SK-N-SH treated with all-trans-retinoic acid at 6 μM for 48 hours (cell line): Measurements from ENCODE around the gene TMEFF2.

ENCODE experiments used
- ATAC-seq: fragments of 200-7000 bp; cut with Tn5 transposase; 3 replicates; pipeline ENCODE4 v1.9.1; 2020; ENCODE audit warnings: mild to moderate bottlenecking, moderate library complexity
- ARNTL ChIP-seq: fragments of 450-650 bp; formaldehyde crosslinking; IDR thresholded peaks from 2 replicates; pipeline ENCODE4 v1.5.0; 2020; ENCODE audit warnings: low read depth, mild to moderate bottlenecking, moderate library complexity, borderline replicate concordance
- BACH2 ChIP-seq: fragments of 250-450 bp; sonication (Bioruptor Pico); IDR thresholded peaks from 2 replicates; pipeline ENCODE4 v1.9.0; 2021; ENCODE audit warnings: mild to moderate bottlenecking, borderline replicate concordance
- CSDC2 ChIP-seq: fragments of 250-450 bp; sonication (Bioruptor Pico); IDR thresholded peaks from 2 replicates; pipeline ENCODE4 v1.5.0; 2020; ENCODE audit warnings: mild to moderate bottlenecking, moderate library complexity
- ESRRG ChIP-seq: fragments of 250-450 bp; sonication (Bioruptor Pico); IDR thresholded peaks from 2 replicates; pipeline ENCODE4 v1.6.1; 2021; ENCODE audit warnings: mild to moderate bottlenecking
- ISL1 ChIP-seq: fragments of 250-450 bp; sonication (Bioruptor Pico); IDR thresholded peaks from 2 replicates; pipeline ENCODE4 v2.1.2; 2022; ENCODE audit warnings: mild to moderate bottlenecking, moderate library complexity
- OSR1 ChIP-seq: fragments of 250-450 bp; sonication (Bioruptor Pico); IDR thresholded peaks from 2 replicates; pipeline ENCODE4 v1.8.0; 2022; ENCODE audit warnings: moderate library complexity, mild to moderate bottlenecking, inconsistent platforms
- PPARA ChIP-seq: fragments of 250-450 bp; sonication (Bioruptor Pico); IDR thresholded peaks from 2 replicates; pipeline ENCODE4 v1.5.0; 2020; ENCODE audit warnings: mild to moderate bottlenecking, borderline replicate concordance
- RARB ChIP-seq: fragments of 250-450 bp; sonication (Bioruptor Pico); IDR thresholded peaks from 2 replicates; pipeline ENCODE4 v1.8.0; 2021; ENCODE audit warnings: mild to moderate bottlenecking, moderate library complexity
- SNAI2 ChIP-seq: fragments of 250-450 bp; sonication (Bioruptor Pico); IDR thresholded peaks from 2 replicates; pipeline ENCODE4 v1.5.0; 2020; ENCODE audit warnings: mild to moderate bottlenecking, moderate library complexity
- TCF4 ChIP-seq: fragments of 250-450 bp; sonication (Bioruptor Pico); IDR thresholded peaks from 2 replicates; pipeline ENCODE4 v1.8.0; 2021; ENCODE audit warnings: mild to moderate bottlenecking, moderate library complexity, borderline replicate concordance
- TOX ChIP-seq: fragments of 250-450 bp; sonication (Bioruptor Pico); IDR thresholded peaks from 2 replicates; pipeline ENCODE4 v1.8.0; 2021; ENCODE audit warnings: mild to moderate bottlenecking, moderate library complexity, borderline replicate concordance
- ZC3H10 ChIP-seq: fragments of 250-450 bp; sonication (Bioruptor Pico); IDR thresholded peaks from 2 replicates; pipeline ENCODE4 v1.5.1; 2021; ENCODE audit warnings: mild to moderate bottlenecking, moderate library complexity
- ZFP3 ChIP-seq: fragments of 250-450 bp; sonication (Bioruptor Pico); IDR thresholded peaks from 2 replicates; pipeline ENCODE4 v1.5.0; 2020; ENCODE audit warnings: mild to moderate bottlenecking, moderate library complexity
- ZFP30 ChIP-seq: fragments of 450-650 bp; formaldehyde crosslinking; IDR thresholded peaks from 2 replicates; pipeline ENCODE4 v1.5.0; 2022; ENCODE audit warnings: mild to moderate bottlenecking, moderate library complexity
- ZNF565 ChIP-seq: fragments of 450-650 bp; formaldehyde crosslinking; conservative IDR thresholded peaks from 2 replicates; pipeline ENCODE4 v1.5.0; 2020; ENCODE audit warnings: low read depth, mild to moderate bottlenecking, moderate library complexity
- ZNF70 ChIP-seq: fragments of 450-650 bp; formaldehyde crosslinking; IDR thresholded peaks from 2 replicates; pipeline ENCODE4 v1.5.0; 2020; ENCODE audit warnings: mild to moderate bottlenecking, moderate library complexity
- ZNF8 ChIP-seq: fragments of 450-650 bp; formaldehyde crosslinking; IDR thresholded peaks from 2 replicates; pipeline ENCODE4 v1.5.0; 2020; ENCODE audit warnings: mild to moderate bottlenecking, moderate library complexity
- TF ChIP-seq, protein P1 (sequence below): fragments of 250-450 bp; sonication (Bioruptor Pico); IDR thresholded peaks from 2 replicates; pipeline ENCODE4 v1.8.0; 2020; ENCODE audit warnings: mild to moderate bottlenecking, moderate library complexity, borderline replicate concordance
- TF ChIP-seq, protein P2 (sequence below): fragments of 250-450 bp; sonication (Bioruptor Pico); IDR thresholded peaks from 2 replicates; pipeline ENCODE4 v1.5.1; 2020; ENCODE audit warnings: low read depth, mild to moderate bottlenecking, moderate library complexity
- TF ChIP-seq, protein P3 (sequence below): fragments of 250-450 bp; sonication (Bioruptor Pico); IDR thresholded peaks from 2 replicates; pipeline ENCODE4 v1.8.0; 2021; ENCODE audit warnings: low read depth, mild to moderate bottlenecking, moderate library complexity, borderline replicate concordance
- TF ChIP-seq, protein P4 (sequence below): fragments of 250-450 bp; sonication (Bioruptor Pico); IDR thresholded peaks from 2 replicates; pipeline ENCODE4 v1.5.0; 2020; ENCODE audit warnings: mild to moderate bottlenecking, moderate library complexity
- TF ChIP-seq, protein P5 (sequence below): fragments of 250-450 bp; sonication (Bioruptor Pico); IDR thresholded peaks from 2 replicates; pipeline ENCODE4 v1.5.1; 2021; ENCODE audit warnings: mild to moderate bottlenecking, moderate library complexity

The TMEFF2 gene

DNA sequence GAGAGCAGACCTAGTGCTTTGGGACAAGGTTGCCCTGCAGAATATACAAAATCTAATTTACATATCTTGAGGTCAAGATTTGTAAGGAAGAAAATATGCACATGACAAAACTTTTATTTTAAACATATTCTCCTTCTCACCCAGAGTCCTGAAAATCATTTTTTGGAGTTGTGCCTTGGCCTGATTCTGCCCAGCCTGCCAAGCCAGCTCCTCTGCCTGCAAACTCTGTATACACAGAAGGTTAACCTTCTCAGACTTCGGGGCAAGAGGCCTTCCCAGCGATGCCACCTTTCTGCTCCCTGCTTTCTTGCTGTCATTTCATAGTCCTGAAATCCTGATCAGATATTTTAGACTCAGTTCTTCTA, 252.0 kb downstream of the TMEFF2 start:
- ATAC-seq = peak; percentile 41; the same call in 2 of the 3 replicates
- no peak for TF ChIP-seq BACH2 (CRISPR knock-in tag)
- no peak for TF ChIP-seq ZC3H10 (CRISPR knock-in tag)
- TF ChIP-seq, protein P1, sequence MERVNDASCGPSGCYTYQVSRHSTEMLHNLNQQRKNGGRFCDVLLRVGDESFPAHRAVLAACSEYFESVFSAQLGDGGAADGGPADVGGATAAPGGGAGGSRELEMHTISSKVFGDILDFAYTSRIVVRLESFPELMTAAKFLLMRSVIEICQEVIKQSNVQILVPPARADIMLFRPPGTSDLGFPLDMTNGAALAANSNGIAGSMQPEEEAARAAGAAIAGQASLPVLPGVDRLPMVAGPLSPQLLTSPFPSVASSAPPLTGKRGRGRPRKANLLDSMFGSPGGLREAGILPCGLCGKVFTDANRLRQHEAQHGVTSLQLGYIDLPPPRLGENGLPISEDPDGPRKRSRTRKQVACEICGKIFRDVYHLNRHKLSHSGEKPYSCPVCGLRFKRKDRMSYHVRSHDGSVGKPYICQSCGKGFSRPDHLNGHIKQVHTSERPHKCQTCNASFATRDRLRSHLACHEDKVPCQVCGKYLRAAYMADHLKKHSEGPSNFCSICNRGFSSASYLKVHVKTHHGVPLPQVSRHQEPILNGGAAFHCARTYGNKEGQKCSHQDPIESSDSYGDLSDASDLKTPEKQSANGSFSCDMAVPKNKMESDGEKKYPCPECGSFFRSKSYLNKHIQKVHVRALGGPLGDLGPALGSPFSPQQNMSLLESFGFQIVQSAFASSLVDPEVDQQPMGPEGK (CRISPR knock-in tag) = no peak
- TF ChIP-seq OSR1 (CRISPR knock-in tag) = no peak
- TF ChIP-seq ZNF565 (CRISPR knock-in tag) = no peak
- TF ChIP-seq, protein P2, sequence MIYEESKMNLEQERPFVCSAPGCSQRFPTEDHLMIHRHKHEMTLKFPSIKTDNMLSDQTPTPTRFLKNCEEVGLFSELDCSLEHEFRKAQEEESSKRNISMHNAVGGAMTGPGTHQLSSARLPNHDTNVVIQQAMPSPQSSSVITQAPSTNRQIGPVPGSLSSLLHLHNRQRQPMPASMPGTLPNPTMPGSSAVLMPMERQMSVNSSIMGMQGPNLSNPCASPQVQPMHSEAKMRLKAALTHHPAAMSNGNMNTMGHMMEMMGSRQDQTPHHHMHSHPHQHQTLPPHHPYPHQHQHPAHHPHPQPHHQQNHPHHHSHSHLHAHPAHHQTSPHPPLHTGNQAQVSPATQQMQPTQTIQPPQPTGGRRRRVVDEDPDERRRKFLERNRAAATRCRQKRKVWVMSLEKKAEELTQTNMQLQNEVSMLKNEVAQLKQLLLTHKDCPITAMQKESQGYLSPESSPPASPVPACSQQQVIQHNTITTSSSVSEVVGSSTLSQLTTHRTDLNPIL (CRISPR knock-in tag) = no peak
- no peak for TF ChIP-seq PPARA (CRISPR knock-in tag)
- TF ChIP-seq ZNF8 (CRISPR knock-in tag) = no peak
- TF ChIP-seq, protein P3, sequence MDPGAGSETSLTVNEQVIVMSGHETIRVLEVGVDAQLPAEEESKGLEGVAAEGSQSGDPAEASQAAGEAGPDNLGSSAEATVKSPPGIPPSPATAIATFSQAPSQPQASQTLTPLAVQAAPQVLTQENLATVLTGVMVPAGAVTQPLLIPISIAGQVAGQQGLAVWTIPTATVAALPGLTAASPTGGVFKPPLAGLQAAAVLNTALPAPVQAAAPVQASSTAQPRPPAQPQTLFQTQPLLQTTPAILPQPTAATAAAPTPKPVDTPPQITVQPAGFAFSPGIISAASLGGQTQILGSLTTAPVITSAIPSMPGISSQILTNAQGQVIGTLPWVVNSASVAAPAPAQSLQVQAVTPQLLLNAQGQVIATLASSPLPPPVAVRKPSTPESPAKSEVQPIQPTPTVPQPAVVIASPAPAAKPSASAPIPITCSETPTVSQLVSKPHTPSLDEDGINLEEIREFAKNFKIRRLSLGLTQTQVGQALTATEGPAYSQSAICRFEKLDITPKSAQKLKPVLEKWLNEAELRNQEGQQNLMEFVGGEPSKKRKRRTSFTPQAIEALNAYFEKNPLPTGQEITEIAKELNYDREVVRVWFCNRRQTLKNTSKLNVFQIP (CRISPR knock-in tag) = no peak
- no peak for TF ChIP-seq CSDC2 (CRISPR knock-in tag)
- TF ChIP-seq RARB = no peak
- no peak for TF ChIP-seq ZNF70 (CRISPR knock-in tag)
- TF ChIP-seq, protein P4, sequence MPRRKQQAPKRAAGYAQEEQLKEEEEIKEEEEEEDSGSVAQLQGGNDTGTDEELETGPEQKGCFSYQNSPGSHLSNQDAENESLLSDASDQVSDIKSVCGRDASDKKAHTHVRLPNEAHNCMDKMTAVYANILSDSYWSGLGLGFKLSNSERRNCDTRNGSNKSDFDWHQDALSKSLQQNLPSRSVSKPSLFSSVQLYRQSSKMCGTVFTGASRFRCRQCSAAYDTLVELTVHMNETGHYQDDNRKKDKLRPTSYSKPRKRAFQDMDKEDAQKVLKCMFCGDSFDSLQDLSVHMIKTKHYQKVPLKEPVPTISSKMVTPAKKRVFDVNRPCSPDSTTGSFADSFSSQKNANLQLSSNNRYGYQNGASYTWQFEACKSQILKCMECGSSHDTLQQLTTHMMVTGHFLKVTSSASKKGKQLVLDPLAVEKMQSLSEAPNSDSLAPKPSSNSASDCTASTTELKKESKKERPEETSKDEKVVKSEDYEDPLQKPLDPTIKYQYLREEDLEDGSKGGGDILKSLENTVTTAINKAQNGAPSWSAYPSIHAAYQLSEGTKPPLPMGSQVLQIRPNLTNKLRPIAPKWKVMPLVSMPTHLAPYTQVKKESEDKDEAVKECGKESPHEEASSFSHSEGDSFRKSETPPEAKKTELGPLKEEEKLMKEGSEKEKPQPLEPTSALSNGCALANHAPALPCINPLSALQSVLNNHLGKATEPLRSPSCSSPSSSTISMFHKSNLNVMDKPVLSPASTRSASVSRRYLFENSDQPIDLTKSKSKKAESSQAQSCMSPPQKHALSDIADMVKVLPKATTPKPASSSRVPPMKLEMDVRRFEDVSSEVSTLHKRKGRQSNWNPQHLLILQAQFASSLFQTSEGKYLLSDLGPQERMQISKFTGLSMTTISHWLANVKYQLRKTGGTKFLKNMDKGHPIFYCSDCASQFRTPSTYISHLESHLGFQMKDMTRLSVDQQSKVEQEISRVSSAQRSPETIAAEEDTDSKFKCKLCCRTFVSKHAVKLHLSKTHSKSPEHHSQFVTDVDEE (CRISPR knock-in tag) = no peak
- TF ChIP-seq, protein P5, sequence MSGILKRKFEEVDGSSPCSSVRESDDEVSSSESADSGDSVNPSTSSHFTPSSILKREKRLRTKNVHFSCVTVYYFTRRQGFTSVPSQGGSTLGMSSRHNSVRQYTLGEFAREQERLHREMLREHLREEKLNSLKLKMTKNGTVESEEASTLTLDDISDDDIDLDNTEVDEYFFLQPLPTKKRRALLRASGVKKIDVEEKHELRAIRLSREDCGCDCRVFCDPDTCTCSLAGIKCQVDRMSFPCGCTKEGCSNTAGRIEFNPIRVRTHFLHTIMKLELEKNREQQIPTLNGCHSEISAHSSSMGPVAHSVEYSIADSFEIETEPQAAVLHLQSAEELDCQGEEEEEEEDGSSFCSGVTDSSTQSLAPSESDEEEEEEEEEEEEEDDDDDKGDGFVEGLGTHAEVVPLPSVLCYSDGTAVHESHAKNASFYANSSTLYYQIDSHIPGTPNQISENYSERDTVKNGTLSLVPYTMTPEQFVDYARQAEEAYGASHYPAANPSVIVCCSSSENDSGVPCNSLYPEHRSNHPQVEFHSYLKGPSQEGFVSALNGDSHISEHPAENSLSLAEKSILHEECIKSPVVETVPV (CRISPR knock-in tag) = no peak
- TF ChIP-seq ISL1 (CRISPR knock-in tag) = no peak
- no peak for TF ChIP-seq ARNTL (CRISPR knock-in tag)
- TF ChIP-seq TCF4 (CRISPR knock-in tag) = no peak
- TF ChIP-seq ZFP30 (CRISPR knock-in tag) = no peak

DNA sequence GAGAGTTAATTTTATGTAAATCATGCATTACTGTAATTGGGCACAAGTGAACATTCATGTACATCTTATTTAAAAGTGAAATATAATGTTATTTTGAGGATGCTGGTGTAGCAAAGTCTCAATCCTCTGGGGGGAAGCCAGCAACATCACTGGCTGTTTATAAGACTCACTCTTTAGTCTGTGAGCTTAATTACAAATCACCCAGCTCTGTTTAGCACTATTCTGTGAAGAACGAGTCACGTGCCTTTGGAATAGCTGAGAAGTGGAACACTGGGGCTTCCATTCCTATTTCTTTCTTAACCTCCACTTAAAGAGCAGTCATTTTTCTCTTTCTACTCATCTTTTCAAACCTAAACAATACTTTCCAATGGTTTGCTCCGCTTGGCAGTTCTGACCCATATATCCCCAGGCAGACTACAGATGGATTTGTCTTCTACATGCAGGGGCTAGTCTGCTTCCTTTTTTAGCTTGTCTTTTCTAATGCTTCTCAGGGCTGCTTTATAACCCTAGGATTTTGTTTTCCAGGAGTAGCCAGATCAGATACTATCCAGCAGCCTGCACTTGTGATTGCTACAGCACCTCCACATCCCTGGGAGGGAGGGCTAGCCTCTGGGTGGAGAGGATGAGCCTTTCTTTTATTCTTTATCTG, 252.5 kb downstream of the TMEFF2 start:
- ATAC-seq = peak; percentile 83
- TF ChIP-seq RARB (no peak), BACH2 (CRISPR knock-in tag) (no peak), SNAI2 (no peak), ZNF70 (CRISPR knock-in tag) (no peak), TOX (CRISPR knock-in tag) (no peak), ESRRG (CRISPR knock-in tag) (no peak), ZFP3 (CRISPR knock-in tag) (no peak), ZNF565 (CRISPR knock-in tag) (no peak), OSR1 (CRISPR knock-in tag) (no peak), ZC3H10 (CRISPR knock-in tag) (no peak)
- TF ChIP-seq, protein P3 (CRISPR knock-in tag) = no peak
